Measurements from ENCODE around the gene KRTAP4-4. TPM values are rescaled to one million over a fixed set of nuclear protein-coding genes. Genes with fewer than 3 reads are reported as not detected.
A peak's percentile ranks its signal among the peaks of the same experiment; 100 is the strongest.
"Not testable (repeated sequence)": the region's sequence is repeated elsewhere in the genome, so short reads cannot be mapped to it uniquely, and the experiment has no call there.

KRTAP4-4 gene
- total RNA-seq (2014; rRNA removed; shearing (Covaris generic); ENCODE audit: low replicate concordance): not detected in 2 replicates

DNA sequence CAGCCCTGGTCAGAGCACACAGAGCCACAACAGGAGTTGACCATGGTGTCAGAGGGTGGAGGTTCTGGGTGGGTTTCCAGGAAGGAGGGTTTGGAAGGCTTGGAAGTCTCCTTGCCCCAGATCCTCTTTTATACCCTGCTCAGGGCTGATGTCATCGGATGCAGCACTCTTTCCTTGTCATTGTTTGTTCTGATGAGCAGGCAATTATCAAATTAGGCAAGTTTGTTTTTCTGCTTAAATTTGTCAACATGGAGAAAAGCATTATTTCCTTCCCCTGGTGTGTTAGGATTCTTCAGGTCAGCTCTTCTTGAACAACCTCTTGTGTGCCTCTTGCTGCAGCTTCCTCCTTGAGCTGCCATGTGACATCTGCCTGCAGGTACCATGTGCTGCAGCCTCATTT is at the start of gene KRTAP4-4:
TSS of gene KRTAP4-4 (minus strand) at position 101 of the 400 bp plus-strand sequence. CDS start at position 44, 57 bp downstream.
- in situ Hi-C loops (cut with HindIII; ENCODE audit: low pct_unique_long_range_greater_than_20kb, low sequenced_read_pairs): no loop called here
- DNase-seq (ENCODE audit: low read depth): no peak

DNA sequence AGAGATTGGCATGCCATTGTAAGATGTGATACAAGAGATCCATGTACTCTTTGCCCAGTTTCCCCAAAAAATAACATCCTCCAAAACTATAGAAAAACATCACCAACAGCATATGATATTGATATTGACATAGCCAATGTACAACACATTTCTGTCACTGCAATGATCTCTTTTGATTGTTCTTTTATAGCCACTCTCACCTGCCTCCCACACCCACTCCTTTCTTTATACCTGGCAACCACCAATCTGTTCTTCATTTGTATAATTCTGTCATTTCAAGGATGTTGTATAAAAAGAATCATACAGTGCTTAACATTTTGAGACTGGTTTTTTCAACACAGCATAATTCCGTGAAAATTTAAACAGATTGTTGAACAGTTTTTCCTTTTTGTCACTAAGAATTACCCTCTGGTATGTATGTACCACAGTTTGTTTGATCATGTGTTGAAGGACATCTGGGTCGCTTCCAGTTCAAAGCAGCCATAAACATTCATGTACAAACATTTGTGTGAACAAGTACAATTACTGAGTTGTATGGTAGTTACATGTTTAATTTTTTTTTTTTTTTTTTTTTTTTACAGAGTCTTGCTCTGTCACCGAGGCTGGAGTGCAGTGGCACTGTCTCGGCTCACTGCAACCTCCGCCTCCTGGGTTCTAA is 39.0 kb upstream of the KRTAP4-4 start:
- in situ Hi-C loops (cut with HindIII; ENCODE audit: low pct_unique_long_range_greater_than_20kb, low sequenced_read_pairs): no loop called here
- no peak for DNase-seq (ENCODE audit: low read depth)

DNA sequence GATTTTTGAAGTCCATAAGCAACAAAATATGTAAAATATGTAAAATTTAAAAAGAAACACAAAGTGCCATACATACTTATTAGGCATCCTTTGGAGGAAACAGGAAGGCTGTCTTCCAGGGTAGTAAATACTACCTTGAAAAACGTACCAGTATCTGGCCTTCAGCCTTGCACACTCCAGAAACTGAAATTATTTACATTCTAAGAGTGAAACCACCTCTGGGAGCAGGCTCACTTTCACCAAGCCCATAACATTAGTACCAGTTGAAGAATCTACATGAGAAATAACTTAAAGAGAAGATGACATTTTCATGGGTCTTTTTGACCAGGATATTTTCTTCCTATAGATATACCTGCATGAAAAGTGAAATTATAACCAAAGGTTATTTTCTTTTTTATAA is 35.5 kb upstream of the KRTAP4-4 start:
- in situ Hi-C loops (cut with HindIII; ENCODE audit: low pct_unique_long_range_greater_than_20kb, low sequenced_read_pairs): no loop called here
- DNase-seq (ENCODE audit: low read depth): no peak

DNA sequence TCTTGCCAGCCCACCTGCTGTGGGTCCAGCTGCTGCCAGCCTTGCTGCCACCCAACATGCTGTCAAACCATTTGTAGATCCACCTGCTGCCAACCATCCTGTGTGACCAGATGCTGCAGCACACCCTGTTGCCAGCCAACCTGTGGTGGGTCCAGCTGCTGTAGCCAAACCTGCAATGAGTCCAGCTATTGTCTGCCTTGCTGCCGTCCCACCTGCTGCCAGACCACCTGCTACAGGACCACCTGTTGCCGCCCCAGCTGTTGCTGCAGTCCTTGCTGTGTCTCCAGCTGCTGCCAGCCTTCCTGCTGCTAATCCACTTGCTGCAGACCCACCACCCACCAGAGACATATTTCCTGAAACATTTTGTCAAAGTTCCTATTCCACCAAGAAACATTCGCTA is 29.8 kb upstream of the KRTAP4-4 start:
- no peak for DNase-seq (ENCODE audit: low read depth)
- in situ Hi-C loops (cut with HindIII; ENCODE audit: low pct_unique_long_range_greater_than_20kb, low sequenced_read_pairs): no loop called here

DNA sequence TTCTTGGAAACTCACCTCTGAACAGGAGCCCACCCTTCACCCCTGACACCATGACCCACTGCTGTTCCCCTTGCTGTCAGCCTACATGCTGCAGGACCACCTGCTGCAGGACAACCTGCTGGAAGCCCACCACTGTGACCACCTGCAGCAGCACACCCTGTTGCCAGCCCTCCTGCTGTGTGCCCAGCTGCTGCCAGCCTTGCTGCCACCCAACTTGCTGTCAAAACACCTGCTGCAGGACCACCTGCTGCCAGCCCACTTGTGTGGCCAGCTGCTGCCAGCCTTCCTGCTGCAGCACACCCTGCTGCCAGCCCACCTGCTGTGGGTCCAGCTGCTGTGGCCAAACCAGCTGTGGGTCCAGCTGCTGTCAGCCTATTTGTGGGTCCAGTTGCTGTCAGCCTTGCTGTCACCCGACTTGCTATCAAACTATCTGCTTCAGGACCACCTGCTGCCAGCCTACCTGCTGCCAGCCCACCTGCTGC is 29.3 kb upstream of the KRTAP4-4 start, which contains the start of gene KRTAP9-1:
TSS of gene KRTAP9-1 (plus strand) at position 51 of the 482 bp plus-strand sequence. CDS start at position 51, 0 bp downstream.
- in situ Hi-C loops (cut with HindIII; ENCODE audit: low pct_unique_long_range_greater_than_20kb, low sequenced_read_pairs): not testable (repeated sequence)

DNA sequence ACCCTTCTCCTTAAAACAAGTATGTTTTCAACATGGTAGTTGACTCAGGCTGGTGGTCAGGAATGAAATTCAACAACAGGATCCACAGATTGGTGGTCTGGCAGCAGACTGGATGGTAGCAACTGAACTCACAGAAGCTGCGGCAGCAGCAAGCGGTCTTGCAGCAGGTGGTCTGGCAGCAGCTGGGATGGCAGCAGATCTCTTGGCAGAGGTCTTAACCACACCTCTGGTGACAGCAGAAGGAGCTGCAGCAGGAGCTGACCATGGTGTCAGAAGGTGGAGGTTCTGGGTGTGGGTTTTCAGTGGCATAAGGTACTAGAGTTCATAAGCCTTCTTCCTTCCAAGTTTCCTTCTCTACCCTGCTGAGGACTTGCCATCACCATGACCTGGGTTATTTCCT is 26.3 kb upstream of the KRTAP4-4 start:
- in situ Hi-C loops (cut with HindIII; ENCODE audit: low pct_unique_long_range_greater_than_20kb, low sequenced_read_pairs): no loop called here
- no peak for DNase-seq (ENCODE audit: low read depth)

More for the DNA sequence above, 29.3 kb upstream of the KRTAP4-4 start, which contains the start of gene KRTAP9-1:
- DNase-seq (ENCODE audit: low read depth): not testable (repeated sequence)

DNA sequence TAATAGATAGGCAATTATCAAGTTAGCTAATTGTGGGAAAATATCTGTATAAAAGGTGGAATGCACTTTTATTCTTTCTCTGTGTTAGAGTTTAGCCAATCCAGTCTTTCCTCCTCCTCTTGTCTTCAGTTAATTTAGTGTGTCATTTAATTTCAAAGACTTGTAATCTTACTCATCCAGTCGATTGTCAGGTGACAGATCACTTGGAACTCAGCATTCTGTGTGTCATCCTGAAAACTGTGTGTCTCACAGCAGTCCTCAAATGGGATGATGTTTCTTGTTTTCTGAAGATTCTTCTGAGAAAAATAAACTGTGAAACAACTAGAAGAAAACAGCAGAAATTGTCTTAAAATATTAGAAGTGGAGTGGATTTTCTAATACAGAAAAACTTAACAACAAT is 24.5 kb upstream of the KRTAP4-4 start:
- in situ Hi-C loops (cut with HindIII; ENCODE audit: low pct_unique_long_range_greater_than_20kb, low sequenced_read_pairs): no loop called here
- DNase-seq (ENCODE audit: low read depth): peak; percentile 5

DNA sequence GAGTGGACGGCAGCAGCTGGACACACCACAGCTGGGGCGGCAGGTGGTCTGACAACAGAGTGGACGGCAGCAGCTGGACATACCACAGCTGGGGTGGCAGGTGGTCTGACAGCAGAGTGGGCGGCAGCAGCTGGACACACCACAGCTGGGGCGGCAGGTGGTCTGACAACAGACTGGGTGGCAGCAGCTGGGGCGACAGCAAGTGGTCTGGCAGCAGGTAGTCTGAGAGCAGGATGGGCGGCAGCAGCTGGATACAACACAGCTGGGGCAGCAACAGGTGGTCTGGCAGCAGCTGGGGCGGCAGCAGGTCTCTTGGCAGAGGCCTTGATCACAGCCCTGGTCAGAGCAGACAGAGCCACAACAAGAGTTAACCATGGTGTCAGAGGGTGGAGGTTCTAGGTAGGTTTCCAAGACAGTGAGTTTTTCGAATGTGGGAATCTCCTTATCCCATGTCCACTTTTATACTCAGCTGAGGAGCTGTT is 24.0 kb upstream of the KRTAP4-4 start, which contains the start of gene KRTAP4-1:
TSS of gene KRTAP4-1 (minus strand) at position 432 of the 482 bp plus-strand sequence. CDS start at position 375, 57 bp downstream.
- no peak for DNase-seq (ENCODE audit: low read depth)
- in situ Hi-C loops (cut with HindIII; ENCODE audit: low pct_unique_long_range_greater_than_20kb, low sequenced_read_pairs): no loop called here

DNA sequence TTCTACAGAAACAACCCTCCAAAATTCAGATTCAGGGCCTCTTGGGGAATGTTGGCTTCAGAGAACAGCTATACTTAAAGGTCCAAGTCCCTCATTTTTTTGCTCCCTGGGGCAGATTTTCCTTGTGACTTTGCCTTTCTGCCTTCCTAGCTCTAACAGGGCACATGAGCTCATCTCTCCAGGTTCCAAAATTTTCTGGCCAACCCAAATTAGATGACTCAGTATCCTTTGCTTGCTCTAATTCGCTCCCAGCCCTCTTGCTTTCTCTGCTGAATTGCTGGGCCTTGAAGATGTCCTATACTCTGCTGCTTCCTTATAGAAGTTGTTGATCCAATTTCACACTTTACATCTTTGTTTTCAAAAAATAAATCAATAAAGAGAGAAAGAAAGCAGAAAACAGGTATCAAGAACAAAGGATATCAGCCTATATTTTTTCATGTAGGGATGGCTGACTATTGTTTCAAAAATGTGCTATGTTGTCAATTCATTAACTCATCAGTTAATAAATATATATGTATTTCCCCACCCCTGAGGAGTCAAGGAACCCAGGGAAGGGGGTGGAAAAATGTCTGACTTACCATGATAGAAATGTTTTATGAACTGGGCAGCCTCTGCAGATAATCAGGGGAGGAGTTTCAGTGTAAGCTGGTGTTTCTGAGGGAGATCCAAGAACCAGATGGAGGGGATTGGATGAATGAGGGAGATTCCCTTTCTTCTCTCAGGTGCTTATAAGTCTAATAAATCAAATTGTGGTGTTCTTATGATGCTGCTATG is 18.5 kb upstream of the KRTAP4-4 start:
- in situ Hi-C loops (cut with HindIII; ENCODE audit: low pct_unique_long_range_greater_than_20kb, low sequenced_read_pairs): no loop called here
- no peak for DNase-seq (ENCODE audit: low read depth)

DNA sequence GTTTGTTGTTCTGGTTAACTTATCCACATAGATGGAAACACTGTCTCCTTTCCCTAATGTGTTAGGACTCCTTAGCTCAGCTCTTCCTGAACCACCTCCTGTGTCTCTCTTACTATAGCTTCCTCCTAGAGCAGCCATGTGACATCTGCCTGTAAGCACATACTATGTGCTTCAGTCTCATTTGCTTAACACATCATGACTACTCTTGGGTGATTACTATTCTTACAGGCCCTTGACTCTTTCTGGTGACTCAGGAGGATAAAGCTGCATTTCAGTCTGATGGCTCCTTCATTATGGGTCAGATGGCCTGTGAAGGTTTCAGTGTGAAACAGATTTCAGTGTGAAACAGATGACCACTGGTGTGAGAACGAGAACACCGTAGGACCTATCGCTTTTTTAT is 17.8 kb upstream of the KRTAP4-4 start:
- in situ Hi-C loops (cut with HindIII; ENCODE audit: low pct_unique_long_range_greater_than_20kb, low sequenced_read_pairs): no loop called here
- peak; percentile 26 for DNase-seq (ENCODE audit: low read depth)

DNA sequence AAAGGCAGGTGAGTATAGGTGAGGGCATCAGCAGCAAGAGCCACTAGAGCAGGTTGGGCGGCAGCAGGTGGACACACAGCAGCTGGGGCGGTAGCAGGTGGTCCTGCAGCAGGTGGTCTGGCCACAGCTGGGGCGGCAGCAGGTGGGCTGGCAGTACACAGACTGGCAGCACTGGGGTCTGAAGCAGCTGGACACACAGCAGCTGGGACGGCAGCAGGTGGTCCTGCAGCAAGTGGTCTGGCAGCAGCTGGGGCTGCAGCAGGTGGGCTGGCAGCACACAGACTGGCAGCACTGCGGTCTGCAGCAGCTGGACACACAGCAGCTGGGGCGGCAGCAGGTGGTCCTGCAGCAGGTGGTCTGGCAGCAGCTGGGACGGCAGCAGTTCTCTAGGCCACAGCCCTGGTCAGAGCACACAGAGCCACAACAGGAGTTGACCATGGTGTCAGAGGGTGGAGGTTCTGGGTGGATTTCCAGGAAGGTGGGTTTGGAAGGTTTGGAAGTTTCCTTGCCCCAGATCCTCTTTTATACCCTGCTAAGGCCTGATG is 17.3 kb upstream of the KRTAP4-4 start, which contains the start of gene KRTAP4-2:
TSS of gene KRTAP4-2 (minus strand) at position 495 of the 545 bp plus-strand sequence. CDS start at position 438, 57 bp downstream.
- in situ Hi-C loops (cut with HindIII; ENCODE audit: low pct_unique_long_range_greater_than_20kb, low sequenced_read_pairs): no loop called here
- DNase-seq (ENCODE audit: low read depth): no peak

DNA sequence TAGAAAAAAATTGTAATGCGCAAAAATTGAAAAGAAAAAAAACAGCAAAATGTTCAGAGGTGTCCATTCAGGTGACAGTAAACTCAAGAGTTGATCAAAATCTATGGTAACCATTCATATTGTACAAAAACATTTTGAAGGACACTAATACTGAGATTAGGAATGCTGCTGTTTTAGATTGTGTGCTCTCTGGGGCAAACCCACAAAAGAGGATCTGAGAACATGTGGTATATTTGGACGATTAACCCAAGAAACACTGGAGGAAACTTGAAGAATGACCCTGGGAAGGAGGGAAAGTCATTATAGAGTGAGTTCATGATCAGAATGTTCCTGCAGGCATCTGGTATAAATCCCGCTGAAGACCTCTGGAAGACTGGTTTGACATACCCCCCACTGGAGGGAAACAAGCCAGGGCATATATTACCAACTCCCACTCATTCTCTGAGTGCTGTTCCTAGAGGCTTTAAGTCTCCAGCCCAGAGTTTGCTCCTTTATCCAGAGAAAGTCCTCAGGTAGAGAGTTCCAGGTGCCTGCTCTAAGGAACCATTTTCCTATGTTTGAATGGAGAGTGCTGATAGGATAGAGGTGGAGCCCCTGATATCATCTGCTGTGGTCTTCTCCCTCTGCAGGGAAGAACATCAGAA is 16.3 kb upstream of the KRTAP4-4 start:
- no peak for DNase-seq (ENCODE audit: low read depth)
- in situ Hi-C loops (cut with HindIII; ENCODE audit: low pct_unique_long_range_greater_than_20kb, low sequenced_read_pairs): no loop called here

DNA sequence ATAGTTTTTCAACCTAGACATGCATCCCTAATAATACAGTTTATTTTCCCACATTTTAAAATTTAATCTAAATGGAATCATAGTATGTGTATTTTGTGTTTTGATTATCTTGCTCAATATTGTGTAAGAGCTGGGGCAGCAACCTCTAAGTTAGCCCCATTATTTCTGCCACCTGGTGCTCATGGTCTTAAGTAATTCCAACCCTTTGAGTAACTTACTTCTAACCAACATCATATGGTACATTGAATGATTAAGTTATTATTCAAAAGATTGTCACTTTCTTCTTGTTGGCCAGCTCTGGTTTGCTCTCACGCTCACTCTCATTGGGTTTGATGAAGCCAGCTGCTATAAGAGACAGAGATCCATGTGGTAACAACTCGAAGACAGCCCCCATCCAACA is 11.3 kb upstream of the KRTAP4-4 start:
- in situ Hi-C loops (cut with HindIII; ENCODE audit: low pct_unique_long_range_greater_than_20kb, low sequenced_read_pairs): no loop called here
- no peak for DNase-seq (ENCODE audit: low read depth)

DNA sequence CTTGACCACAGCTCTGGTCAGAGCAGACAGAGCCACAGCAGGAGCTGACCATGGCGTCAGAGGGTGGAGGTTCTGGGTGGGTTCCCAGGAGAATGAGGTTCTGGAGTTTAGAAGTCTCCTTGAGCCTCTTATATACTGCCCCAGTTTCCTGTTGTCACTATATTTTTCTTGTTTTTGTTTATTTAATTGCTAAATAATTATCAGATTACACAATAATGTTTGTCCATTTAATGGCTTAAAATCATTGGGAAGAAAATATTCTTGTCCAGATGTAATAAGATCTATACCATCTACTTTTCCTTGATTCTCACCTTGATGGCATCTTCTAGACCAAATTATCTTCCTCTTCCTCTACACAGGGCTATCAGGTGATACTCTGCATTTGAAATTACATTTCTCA is 7.6 kb upstream of the KRTAP4-4 start, which contains the start of gene KRTAP4-3:
TSS of gene KRTAP4-3 (minus strand) at position 101 of the 400 bp plus-strand sequence. CDS start at position 52, 49 bp downstream.
- DNase-seq (ENCODE audit: low read depth): no peak
- in situ Hi-C loops (cut with HindIII; ENCODE audit: low pct_unique_long_range_greater_than_20kb, low sequenced_read_pairs): no loop called here

DNA sequence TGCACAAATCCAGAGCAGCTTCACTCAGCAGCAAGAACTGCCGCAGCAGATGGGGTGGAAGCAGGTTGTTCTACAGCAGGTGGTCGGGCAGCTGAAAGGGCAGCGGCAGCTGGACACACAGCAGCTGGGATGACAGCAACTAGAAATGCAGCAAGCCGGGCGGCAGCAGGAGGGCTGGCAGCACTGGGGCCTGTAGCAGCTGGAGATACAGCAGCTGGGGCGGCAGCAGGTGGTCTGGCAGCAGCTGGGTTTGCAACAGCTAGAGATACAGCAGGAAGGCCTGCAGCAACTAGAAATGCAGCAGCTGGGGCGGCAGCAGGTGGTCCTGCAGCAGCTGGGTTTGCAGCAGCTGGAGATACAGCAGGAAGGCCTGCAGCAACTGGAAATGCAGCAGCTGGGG is 7.0 kb upstream of the KRTAP4-4 start:
- in situ Hi-C loops (cut with HindIII; ENCODE audit: low pct_unique_long_range_greater_than_20kb, low sequenced_read_pairs): no loop called here

DNA sequence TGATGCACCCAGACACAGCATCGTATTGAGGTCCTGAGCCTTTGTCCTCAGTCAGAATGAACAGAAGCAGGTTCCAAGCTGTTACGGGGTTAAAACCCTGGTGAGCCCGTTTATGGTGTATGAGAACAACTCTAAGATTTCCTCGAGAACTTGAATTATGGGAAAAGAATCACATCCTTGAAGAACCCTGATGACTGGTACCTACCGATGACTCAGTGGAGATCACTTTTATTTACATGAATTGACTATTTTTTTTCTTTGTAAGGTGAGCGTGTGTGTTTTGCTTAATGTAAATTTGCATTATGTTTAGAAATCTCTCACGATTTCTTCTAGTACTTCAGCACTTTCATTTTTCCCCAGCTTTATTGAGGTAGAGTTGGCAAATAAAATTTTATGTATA is 3.3 kb upstream of the KRTAP4-4 start:
- no peak for DNase-seq (ENCODE audit: low read depth)
- in situ Hi-C loops (cut with HindIII; ENCODE audit: low pct_unique_long_range_greater_than_20kb, low sequenced_read_pairs): no loop called here

More for the DNA sequence above, 7.0 kb upstream of the KRTAP4-4 start:
- no peak for DNase-seq (ENCODE audit: low read depth)

DNA sequence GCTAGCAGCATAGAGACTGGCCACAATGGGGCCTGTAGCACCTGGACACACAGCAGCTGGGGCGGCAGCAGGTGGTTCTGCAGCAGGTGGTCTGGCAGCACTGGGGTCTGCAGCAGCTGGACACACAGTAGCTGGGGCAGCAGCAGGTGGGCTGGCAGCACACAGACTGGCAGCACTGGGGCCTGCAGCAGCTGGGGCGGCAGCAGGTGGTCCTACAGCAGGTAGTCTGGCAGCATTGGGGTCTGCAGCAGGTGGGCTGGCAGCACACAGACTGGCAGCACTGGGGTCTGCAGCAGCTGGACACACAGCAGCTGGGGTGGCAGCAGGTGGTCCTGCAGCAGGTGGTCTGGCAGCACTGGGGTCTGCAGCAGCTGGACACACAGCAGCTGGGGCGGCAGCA is 358 bp downstream of the KRTAP4-4 start:
- in situ Hi-C loops (cut with HindIII; ENCODE audit: low pct_unique_long_range_greater_than_20kb, low sequenced_read_pairs); DNase-seq (ENCODE audit: low read depth): not testable (repeated sequence)

DNA sequence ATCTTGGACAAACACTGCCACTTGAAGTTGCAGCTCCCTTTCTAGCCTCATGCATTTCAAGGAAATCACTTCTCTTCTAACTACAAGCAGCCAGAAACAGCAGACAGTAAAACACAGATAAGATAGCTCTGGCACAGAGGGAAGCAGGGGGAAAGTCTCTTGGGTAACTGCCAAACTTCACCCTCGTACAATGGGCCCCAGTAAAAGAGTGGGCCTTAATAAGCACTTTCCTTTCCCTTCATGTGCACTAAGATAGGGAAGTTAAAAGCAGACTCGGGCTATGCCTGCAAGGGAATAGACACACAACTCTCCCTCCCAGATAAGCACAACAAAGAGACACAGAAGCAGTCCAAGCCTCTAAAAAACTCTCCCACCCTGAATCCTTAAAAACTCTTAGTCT is 6.7 kb downstream of the KRTAP4-4 start:
- no peak for DNase-seq (ENCODE audit: low read depth)
- in situ Hi-C loops (cut with HindIII; ENCODE audit: low pct_unique_long_range_greater_than_20kb, low sequenced_read_pairs): no loop called here

All from Caki2 (cell line).